ENCODE data around the gene CTDSPL.

Gene CTDSPL

GRCh38 chr3:37991109-37991508 is 129.4 kb downstream of the CTDSPL start:
- no peak for DNase-seq

GRCh38 chr3:37991823-37992222 is 130.1 kb downstream of the CTDSPL start:
- no peak for DNase-seq

- DNase-seq = no peak
Measured at GRCh38 chr3:37992271-37993066, 130.8 kb downstream of the CTDSPL start.

GRCh38 chr3:37993067-37993455 is 131.4 kb downstream of the CTDSPL start:
- DNase-seq = no peak

GRCh38 chr3:37993460-37993819 is 131.8 kb downstream of the CTDSPL start:
- no peak for DNase-seq

- no peak for DNase-seq
Measured at GRCh38 chr3:37993820-37994638, 132.3 kb downstream of the CTDSPL start.

- no peak for DNase-seq
Measured at GRCh38 chr3:37994639-37994972, 132.9 kb downstream of the CTDSPL start.

GRCh38 chr3:37995652-37996641 is 134.3 kb downstream of the CTDSPL start:
- no peak for DNase-seq

- no peak for DNase-seq
Measured at GRCh38 chr3:37996785-37997301, 135.2 kb downstream of the CTDSPL start.

GRCh38 chr3:37997342-37997741 is 135.7 kb downstream of the CTDSPL start:
- DNase-seq = no peak

- no peak for DNase-seq
Measured at GRCh38 chr3:37997791-37998370, 136.2 kb downstream of the CTDSPL start.

- DNase-seq = no peak
Measured at GRCh38 chr3:37999836-38000235, 138.2 kb downstream of the CTDSPL start.

- no peak for DNase-seq
Measured at GRCh38 chr3:38000242-38000916, 138.7 kb downstream of the CTDSPL start.

GRCh38 chr3:38000965-38001455 is 139.3 kb downstream of the CTDSPL start:
- DNase-seq = no peak

GRCh38 chr3:38001456-38002081 is 139.9 kb downstream of the CTDSPL start:
- no peak for DNase-seq

GRCh38 chr3:38002291-38002876 is 140.7 kb downstream of the CTDSPL start:
- no peak for DNase-seq

GRCh38 chr3:38002940-38003339 is 141.3 kb downstream of the CTDSPL start:
- DNase-seq = no peak

GRCh38 chr3:38003371-38003816 is 141.7 kb downstream of the CTDSPL start:
- no peak for DNase-seq

GRCh38 chr3:38003817-38004414 is 142.2 kb downstream of the CTDSPL start:
- no peak for DNase-seq

GRCh38 chr3:38004415-38005075 is 142.9 kb downstream of the CTDSPL start:
- no peak for DNase-seq
